Cerebellar cortex (tissue), 1 donor: ENCODE measurements around the gene SURF1.
A peak's percentile ranks its signal among the peaks of the same experiment; 100 is the strongest.
"Not testable (repeated sequence)": the region's sequence is repeated elsewhere in the genome, so short reads cannot be mapped to it uniquely, and the experiment has no call there.

Experiments
- DNase-seq: peaks from one replicate; pipeline ENCODE4 v3.0.0-alpha.2; 2015; ENCODE audit warnings: low spot score

Gene SURF1

DNA sequence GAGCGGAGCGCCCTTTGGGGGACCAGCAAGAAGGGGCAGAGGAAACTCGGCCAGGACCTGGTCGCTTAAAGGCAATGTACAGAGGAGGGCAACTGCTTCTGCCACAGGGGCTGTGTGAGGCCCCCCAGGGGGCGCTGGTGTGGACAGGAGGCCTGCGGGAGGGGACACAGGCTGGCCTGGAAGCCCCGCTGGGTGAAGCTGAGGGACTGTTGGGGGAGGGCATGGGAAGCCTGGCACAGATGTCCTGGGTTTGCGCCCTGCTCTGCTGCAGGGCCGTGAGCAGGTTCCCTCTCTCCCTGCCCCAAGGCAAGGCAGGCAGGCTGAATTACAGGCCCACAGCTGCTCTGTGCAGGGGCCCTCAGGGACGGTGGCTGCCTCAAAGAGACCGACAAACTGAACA is 13.7 kb downstream of the SURF1 start:
- DNase-seq: no peak

DNA sequence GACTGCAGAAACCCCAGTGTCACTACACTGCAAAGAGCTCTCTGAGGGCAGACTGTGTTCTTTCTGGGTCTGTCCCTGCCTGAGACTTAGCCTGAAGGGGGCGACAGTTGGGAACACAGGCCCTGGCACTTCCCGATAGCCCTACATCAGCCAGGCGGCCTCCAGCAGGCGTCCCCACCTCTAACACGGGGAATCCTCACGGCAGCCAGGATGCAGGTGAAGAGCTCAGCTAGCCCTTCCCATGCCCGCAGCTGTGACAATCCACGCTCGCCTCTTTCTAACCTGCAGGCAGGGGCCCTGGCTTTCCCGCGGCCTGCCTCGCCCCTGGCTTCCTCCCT is 14.2 kb downstream of the SURF1 start:
- DNase-seq: no peak

DNA sequence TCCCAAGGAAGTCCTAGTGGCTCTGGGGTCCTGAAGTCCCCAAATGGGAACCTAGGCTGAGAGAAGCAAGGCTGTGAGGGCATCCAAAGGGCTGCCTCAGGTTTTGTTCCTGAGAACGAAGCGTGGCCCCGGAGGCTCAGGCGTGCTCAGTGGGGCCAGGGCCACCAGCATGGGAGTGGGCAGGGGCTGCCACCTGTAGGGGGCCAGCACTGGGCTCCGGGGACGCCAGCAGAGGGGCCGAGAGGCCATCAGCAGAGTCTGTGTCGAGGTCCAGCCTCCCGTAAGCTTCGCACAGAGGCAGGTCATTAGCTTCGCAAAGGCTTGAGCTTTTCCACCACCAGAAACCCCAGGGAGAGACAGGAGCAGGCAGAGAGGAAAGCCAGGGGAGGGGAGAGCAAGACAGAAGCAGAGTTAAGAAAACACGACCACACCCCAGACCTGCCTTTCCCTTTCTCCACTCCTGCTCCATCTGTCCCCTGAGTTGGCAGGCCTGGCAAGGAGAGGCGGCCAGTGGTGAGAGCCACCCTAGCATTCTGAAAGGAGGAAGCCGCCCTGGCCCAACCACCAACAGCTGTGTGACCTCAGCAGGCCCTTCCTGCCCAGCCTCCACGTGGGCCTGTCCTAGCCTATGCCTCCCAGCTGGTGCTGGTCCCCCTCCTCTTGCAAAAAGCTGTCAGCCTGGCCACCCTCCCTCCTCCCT is 14.8 kb downstream of the SURF1 start:
- no peak for DNase-seq

DNA sequence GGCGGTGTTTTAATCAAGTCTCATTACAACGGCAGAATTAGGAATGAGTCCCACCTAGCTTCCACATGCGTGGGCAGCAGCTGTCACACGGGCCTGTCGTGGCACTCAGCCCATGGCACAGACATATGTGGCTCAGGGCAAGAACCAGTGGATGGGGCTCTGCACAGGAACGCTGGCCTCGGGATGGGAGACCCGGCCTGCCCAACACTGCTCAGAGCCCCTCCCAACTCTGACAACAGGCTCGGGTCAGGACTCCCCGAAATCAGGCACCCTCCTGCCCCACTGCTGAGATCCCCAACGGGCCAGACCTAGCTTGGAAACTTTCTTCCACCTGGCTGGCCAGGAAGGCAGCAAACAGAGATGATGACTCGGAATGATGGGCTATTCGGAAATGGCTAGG is 15.4 kb downstream of the SURF1 start:
- DNase-seq: no peak

DNA sequence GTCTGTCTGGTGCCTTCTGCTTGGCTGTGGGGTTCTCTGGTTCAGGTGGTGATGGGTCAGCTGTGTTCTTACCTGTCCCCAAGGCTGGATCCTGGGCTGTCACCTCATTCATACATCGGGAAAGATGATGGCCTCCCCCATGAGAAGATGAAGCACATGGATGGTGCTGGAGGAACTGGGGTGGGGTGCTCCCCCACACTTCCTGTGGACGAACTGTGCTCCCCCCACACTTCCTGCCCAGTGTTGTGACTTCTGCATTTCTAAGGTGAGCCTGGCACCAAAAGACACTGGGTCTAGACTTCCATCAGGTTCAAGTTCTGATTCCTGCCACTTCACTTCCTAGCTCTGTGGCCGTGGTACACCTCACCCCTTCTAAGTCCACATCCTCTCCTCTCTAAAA is 16.0 kb downstream of the SURF1 start:
- no peak for DNase-seq

DNA sequence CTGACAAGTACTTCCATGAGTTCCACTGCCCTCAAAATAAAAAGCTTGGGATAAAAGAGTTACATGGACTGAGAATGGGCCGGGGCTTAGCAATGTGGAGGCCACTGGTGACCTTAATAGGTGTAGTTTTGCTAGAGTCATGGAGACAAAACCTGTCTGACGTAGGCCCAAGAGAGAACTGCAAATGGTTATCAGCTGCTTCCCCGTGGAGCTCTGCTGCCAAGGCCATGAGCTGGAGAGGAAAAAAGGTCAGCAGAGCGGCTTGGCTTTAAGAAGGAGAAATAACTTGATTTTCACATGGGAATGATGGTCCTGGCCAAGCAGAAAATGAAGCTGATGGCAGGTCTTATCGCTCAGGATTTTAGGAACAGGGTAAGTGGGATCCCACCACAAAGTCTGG is 16.6 kb downstream of the SURF1 start:
- no peak for DNase-seq

DNA sequence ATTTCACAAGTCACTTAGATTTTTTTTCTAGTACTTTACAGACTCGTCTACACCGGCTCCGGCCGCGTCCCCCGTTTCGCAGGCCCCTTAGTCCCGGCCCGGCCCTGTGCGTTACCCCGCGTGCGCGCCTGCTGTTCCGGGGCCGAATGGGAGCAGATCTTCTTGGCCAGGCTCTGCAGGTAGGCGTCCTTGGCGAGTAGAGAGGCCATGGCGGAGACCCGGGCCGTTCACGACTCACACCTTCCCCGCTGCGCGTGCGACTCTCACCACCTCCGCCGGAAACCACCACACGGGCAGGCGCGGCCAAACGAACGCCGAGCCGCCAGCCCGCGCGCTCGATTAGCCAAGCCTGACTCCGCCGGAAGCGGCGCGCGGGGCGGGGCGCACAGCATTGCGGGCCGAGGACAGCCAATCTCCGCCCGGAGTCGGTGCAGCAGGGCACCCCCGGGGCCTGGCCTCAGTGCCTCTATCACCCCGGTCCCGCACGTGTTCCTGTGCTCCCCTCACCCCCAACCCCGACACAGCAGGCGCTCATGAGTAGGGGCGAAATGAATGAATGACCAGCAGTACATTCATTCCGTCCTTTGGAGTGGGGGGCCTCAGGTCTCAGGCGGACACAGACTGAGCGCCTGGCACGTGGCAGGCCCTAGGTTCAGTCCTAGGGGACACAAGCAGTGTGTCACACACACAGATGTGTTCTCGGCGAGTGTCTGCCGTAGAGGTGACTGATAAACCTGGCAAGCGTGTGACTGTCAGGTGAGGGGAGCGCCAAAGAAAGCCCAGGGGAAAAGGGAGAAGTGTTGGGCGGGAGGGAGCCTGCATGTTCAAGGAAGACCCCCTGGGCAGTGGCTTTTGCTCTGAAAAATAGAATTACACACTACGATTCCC is 20.1 kb downstream of the SURF1 start, which contains the start of gene SURF6:
Gene SURF6, minus strand, starts transcription at position 265 of the 888 bp plus-strand sequence. Its CDS starts 56 bp downstream, at position 209.
- peak; percentile 89 for DNase-seq

DNA sequence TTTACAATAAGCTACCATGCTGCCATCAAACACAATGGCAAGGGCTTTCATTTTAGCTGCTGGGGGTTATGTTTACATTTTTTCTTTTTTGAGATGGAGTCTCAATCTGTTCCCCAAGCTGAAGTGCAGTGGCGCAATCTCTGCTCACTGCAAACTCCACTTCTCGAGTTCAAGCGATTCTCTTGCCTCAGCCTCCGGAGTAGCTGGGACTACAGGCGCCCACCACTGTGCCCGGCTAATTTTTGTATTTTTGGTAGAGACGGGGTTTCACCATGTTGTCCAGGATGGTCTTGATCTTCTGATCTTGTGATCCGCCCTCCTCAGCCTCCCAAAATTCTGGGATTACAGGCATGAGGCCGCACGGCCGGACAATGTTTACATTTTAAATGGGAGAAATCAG is 21.4 kb downstream of the SURF1 start:
- DNase-seq: not testable (repeated sequence)

DNA sequence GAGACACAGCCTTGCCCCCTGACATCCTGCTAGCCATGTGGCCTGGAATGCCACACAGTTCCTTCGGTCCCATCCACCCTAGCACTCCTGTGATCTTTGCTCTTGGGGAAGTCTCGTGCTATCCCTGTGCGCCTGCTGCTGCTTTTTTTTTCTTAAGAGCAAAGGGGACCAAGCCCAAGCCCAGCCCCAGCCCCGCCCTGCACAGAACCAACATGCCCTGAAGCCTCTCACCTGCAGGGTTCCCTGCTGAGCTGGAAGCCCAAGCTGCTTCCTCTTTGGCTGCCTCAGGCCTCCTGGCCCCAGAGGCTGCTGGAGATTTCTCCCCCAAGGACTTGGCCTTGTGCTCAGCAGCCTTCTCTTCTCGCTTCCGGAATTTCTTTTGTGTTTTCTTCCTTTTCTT is 22.1 kb downstream of the SURF1 start:
- no peak for DNase-seq

DNA sequence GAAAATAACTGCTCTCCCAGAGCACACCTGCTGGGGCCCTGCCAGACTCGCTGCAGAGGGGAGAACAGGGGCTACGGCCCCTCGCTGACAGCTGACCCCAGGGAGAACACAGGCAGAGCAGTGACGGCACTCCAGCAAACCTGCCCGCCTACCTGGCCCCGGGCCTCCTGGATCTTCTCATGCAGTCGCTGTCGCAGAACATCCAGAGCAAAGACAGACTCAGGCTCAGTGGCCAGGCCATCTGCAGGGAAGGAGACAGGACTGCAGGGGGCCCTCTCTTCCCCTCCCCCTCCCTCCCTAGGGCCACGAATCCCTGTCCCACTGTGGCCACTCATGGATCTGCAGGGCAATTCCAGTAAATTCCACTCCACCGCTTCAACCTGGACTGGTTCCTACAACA is 22.7 kb downstream of the SURF1 start:
- no peak for DNase-seq

DNA sequence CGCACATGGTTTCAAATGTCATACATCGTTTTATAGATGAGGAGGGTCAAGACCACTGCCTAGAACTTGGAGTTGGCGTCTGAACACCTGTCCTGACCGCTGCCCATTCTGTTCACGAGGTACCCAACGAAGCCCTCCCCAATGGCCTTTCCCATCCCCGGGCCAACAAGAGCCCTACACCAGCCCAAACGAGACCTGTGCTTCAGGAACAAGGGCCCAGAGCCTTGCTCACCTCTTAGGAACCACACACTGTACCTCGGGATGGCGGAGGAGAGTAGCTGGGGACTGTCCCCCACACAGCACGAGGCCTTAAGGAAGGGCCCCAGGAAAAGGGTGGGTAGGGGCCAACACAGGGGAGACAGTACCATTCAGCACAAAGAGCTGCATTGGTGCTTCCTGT is 23.3 kb downstream of the SURF1 start:
- DNase-seq: no peak

DNA sequence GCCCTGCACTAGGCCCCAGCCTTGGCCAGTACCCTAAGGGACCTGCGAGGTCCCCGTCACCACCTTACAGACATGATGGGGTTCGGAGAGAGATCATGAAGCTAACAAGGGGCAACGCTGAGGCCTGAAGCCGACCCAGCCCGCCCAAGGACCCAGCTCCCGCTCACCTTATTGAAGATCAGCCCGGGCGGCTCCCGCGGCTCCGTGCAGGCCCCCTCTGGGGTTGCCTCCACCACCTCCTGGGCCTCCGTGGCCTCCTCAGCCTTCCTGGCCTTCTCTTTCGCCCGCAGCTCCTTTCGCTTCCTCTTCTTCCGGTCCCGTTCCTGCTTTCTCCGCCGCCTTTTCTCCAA is 23.9 kb downstream of the SURF1 start:
- no peak for DNase-seq

DNA sequence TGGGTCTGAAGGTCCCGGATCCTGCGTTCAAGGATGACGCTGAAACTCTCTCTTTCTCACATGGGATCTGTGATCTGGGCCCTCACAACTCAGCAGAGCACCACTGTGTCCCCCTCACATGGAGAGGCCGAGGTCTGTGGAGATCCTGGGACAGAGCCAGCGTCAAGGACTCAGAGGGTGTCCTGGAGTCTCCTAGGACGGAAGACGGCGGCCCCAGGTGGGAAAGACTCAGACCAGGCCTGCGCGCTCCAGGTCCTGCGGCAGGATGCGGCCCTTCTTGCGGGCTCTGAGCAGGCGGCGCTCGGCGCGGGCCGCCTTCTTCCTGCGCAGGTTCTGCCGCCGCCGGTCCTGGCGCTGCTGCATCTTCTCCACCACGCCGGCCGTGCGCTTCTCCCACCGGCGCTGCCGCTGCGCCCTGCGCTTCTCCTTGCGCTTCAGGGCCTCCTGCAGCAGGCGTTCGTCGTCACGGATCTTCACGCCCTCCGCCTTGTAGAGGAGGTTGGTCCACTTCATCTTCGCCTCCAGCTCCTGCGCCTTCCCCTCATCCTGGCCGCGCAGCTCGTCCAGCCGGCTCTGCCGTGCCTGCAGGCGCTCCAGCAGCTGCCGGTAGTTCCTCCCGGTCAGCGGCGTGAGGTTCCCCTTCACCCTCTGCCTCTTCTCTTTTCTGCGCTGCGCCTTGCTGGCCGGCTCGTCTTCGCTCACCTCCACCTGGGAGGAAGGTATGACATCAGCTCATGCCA is 24.5 kb downstream of the SURF1 start:
- DNase-seq: no peak

DNA sequence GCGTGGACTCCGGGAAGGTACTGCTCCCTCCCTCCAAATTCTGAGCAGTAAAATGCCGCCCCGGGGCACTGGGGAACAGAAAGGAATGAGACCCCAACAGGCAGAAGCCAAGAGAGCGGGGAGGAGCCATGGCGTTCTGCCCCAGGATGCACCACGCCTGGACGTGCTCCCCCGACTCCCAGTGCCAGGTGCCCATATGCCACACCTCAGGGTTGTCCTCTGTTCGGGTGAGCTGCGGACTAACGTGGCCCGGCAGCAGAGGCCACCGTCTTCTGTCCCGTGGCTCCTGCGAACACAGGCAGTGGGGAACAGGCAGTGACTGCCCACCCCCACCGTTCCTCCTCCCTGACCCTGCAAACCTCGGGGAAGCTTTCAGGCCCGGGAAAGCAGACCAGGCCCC is 25.1 kb downstream of the SURF1 start:
- DNase-seq: no peak

DNA sequence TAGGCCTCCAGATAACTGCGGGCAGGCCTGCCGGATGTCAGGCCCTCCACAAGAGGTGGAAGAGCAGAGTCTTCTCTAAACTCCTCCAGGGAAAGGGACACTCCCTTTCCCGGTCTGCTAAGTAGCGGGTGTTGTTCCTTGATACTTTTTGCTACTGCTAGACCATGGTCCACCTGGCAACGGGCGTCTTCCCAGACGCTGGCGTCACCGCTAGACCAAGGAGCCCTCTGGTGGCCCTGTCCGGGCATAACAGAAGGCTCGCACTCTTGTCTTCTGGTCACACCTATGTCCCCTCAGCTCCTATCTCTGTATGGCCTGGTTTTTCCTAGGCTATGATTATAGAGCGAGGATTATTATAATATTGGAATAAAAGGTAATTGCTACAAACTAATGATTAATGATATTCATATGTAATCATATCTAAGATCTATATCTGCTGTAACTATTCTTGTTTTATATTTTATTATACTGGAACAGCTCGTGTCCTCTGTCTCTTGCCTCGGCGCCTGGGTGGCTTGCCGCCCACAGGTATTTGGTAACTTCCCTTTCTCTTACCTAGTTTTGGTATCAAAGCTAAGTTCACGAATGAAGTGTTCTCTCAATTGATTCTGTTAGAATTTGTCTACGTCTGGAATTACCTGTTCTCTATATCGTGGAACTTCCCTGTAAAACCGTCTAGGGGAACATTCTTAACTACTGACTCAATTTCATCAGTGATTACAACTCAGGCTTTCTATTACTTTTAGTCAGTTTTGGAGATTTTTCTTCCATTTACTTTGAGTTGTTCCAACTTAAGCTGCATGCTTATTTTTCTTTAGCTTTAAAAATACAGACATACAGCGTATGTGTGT is 26.8 kb downstream of the SURF1 start:
- peak; percentile 48 for DNase-seq

DNA sequence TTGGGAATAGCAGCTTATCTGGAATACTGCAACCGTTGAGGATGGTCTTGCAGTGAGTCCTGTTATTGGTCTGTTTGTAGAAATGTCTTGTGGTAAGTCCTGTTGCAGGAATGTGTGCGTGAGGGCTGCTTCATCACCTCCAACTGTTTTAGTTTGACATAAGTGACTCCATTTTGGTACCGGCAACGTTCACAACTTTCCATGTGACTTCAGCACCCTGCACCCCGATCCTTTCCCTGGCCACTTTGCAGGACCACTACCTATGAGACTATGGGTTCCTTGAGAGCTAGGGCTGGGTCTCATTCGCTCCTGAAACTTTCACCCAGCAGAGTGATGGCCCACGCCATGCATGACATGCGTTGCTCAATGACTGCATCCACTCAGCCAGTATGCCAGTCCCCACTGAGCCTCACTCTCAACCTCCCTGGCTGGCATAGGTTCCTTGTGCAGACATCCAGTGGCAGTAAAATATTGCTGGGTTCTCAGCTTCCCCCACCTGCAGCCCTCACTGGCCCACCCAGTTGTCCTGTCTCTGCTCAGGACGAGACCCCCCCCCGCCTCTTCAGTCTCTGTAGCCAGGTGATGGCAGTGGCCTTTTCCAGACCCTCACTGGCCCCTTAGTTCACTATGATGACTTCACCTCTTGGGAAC is 28.3 kb downstream of the SURF1 start:
- DNase-seq: no peak

DNA sequence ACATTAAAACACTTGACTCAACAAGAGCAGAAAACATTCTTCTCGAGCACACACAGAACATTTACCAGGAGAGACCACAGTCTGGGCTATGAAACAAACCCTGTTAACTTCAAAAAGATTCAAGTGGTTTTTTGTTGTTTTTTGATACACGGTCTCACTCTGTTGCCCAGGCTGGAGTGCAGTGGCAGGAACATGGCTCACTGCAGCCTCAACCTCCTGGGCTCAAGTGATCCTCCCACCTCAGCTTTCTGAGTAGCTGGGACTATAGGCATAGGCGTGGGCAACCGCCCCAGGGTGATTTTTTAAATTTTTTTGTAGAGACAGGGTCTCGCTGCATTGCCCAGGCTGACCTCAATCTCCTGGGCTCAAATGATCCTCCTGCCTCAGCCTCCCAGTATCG is 29.3 kb downstream of the SURF1 start:
- DNase-seq: not testable (repeated sequence)

DNA sequence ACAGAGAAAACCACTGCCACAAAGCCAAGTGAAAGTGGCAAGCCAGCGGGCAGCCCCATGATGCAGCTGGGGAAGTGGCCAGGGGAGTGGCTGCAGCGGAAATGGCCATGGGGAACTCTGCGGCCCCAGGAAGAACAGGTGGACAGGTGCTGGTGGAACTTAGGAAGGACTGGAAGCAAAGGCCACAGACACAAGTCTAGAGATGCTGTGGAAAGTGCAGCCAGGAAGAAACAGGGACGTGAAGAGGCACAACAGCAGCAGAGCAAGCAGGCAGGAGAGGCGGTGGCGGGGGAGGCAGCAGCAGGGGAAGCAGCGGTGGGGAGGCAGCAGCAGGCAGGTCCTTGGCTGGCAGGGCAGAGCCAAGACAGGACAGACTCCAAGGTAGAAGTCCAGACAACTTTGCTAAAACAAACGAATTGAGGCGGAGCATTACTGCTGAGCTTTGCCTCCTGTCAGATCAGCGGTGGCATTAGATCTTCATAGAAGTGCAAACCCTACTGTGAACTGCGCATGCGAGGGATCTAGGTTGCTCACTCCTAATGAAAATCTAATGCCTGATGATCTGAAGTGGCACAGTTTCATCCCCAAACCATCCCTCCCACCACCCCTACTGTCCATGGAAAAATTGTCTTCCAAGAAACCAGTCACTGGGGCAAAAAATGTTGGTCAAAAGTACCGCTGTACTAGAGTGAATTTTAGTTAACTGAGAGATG is 32.1 kb downstream of the SURF1 start:
- DNase-seq: no peak

DNA sequence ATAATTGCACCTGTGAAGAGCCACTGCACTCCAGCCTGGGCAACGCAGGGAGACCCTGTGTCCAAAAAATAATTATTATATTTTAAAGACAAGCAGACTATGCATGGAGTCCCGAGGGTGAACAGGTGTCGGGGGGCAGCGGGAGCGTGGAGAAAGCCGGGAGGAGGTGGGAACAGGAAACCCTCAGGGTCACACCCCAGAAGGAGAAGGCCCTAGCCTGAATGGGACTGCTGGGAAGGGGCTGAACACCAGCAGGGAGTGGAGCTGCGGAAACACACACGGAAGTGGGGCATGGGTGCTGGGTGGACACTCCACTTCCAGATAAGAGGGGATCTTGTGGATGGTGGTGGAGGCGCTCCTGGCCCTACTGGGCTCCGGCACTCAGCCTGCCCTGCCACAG is 33.1 kb downstream of the SURF1 start:
- no peak for DNase-seq

DNA sequence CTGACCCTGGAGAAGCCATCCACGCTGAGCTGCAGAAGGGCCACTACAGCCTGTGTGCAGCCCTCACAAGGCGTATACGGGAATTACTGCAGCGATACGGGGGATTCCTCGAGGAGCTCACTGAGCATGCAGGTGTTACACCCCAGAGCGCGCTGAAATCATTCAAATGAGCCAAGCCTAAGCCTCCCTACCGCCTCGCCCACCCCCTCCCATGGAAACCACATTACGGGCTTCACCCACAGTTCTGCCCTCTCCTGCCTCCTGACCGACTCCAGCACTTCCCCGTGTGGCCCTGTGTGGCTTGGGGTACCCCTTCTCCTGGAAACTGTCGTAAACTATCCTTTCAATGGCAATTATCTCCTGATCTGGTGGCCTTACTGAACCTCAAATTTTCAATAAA is 33.6 kb downstream of the SURF1 start:
- DNase-seq: no peak

DNA sequence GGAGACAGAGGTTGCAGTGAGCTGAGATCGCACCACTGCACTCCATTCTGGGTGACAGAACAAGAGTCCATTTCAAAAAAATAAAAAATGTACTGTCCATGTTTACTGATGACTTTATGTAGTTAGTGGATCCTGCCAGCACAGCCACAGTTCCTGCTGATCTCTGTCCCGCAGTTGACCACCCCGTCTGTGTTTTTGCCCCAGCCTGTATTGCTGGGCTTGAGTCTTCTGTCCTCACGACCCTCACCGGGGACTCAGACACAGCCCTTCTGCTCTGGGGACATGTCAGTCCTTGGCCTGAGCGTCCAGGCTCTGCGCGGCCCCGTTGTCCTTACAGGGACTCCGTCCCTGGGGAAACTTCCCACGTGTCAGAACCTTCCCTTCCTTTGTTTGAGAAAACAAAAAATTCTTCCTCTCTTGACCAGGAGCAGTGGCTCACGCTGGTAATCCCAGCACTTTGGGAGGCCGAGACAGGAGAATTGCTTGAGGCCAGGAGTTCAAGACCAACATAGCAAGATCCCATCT is 34.8 kb downstream of the SURF1 start:
- DNase-seq: no peak
